WERI-Rb-1 (cell line): ENCODE measurements around the gene ACTG2.

Experiments
- DNase-seq: peaks from one replicate; pipeline ENCODE4 v3.0.0-alpha.2; 2020
- H3K27ac ChIP-seq: fragments of 250-450 bp; sonication (Bioruptor Pico); 2 replicates; pipeline ENCODE4 v1.5.1; 2020; ENCODE audit warnings: mild to moderate bottlenecking, moderate library complexity
- H3K27me3 ChIP-seq: fragments of 250-450 bp; sonication (Bioruptor Pico); 2 replicates; pipeline ENCODE4 v1.5.1; 2021; ENCODE audit warnings: mild to moderate bottlenecking, low read depth, moderate library complexity; ENCODE audit not compliant: insufficient read depth, severe bottlenecking
- H3K36me3 ChIP-seq: fragments of 250-450 bp; sonication (Bioruptor Pico); 2 replicates; pipeline ENCODE4 v1.5.1; 2020; ENCODE audit warnings: mild to moderate bottlenecking, moderate library complexity
- H3K4me3 ChIP-seq: 2 replicates; pipeline ENCODE4 v1.5.1; 2011; ENCODE audit warnings: low read depth, mild to moderate bottlenecking, control low read depth, low read length
- H3K9me3 ChIP-seq: fragments of 250-450 bp; sonication (Bioruptor Pico); 2 replicates; pipeline ENCODE4 v1.5.1; 2021; ENCODE audit warnings: mild to moderate bottlenecking, moderate library complexity; ENCODE audit not compliant: severe bottlenecking
- TF ChIP-seq, protein P1 (sequence below): IDR thresholded peaks from 2 replicates; pipeline ENCODE4 v1.5.1; 2011; ENCODE audit warnings: low read depth, mild to moderate bottlenecking, control low read depth, inconsistent platforms, low read length

ACTG2 gene

DNA sequence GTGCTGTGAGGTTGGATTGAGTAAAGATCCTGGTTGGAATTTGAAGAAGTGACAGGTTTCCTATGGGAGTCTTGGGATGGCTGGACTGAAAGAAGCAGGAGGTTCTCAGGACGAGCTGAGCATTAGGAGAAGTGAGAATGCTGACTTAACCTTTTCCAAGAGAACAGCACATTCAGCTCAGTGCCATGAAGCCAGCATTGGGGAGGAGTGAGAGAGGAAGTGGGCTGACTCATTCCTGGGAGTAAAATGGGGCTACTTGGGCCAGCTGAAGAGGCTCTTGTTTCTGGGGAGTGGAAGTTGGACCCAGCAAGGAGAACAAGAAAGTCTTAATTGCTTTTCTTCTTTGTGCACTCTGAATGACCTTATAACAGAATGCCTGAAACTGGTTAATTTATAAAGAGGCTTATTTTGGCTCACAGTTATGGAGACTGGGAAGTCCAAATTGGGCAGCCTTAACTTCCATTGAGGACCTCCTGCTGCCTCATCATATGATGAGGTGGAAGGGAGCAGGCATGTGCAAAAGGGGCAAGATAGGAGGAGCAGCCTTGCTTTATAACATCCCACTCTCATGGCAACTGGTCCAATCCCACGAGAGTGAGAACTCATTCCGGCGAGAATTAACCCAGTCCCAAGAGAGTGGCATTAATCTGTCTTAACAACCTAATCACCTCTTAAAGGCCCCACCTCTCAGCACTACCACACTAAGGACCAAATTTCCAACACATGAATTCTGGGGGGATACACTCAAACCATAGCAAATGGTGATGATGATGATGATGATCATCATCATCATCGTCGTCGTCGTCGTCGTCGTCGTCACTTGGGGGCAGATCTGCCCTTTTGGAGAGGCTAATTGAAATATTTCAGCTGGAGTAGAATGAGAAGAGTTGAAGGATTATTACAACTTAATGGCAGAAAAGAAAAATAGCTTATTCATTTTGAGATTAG lies 60.0 kb downstream of the ACTG2 start:
- H3K27ac ChIP-seq: no peak overlapping the region
- H3K36me3 ChIP-seq: peaks cover 96% of the 10 kb centered on the region
- no peaks in the 10 kb centered on the region for H3K27me3 ChIP-seq
- no peak for DNase-seq
- no peaks in the 10 kb centered on the region for H3K9me3 ChIP-seq
- no peak overlapping the region for H3K4me3 ChIP-seq
- TF ChIP-seq, protein P1, sequence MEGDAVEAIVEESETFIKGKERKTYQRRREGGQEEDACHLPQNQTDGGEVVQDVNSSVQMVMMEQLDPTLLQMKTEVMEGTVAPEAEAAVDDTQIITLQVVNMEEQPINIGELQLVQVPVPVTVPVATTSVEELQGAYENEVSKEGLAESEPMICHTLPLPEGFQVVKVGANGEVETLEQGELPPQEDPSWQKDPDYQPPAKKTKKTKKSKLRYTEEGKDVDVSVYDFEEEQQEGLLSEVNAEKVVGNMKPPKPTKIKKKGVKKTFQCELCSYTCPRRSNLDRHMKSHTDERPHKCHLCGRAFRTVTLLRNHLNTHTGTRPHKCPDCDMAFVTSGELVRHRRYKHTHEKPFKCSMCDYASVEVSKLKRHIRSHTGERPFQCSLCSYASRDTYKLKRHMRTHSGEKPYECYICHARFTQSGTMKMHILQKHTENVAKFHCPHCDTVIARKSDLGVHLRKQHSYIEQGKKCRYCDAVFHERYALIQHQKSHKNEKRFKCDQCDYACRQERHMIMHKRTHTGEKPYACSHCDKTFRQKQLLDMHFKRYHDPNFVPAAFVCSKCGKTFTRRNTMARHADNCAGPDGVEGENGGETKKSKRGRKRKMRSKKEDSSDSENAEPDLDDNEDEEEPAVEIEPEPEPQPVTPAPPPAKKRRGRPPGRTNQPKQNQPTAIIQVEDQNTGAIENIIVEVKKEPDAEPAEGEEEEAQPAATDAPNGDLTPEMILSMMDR: no peak

DNA sequence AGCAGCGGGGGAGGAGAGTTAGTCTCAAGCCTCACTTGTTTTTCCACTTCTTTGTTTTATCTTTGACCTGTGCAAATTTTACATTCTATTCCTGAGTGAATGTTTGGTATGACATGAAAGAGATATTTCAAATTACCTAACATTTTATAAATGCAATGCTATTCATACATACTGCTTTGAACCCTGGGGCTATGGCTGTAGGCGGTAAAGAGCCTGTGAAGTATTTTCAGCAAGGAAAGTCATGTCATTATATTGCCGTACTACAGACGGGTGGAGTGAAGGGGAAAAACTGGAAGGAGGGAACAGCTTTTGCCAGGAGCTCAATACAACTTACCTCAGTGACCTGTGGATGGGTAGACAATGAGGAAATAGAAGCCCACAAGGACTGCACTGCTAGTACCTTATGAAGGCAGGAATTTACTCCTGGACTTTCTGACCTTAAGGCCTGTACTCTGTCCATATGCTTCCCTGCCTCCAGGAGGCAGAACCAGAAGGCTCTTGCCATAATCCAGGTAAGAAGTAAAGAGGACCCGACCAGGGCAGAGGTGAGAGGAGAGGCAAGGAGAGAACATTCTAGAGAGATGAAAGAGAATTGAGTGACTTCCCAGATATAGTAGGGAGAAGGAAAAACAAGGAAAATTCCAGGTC lies 63.5 kb downstream of the ACTG2 start:
- Histone ChIP-seq H3K9me3 (no peaks in the 10 kb centered on the region), H3K4me3 (no peak overlapping the region), H3K27me3 (no peaks in the 10 kb centered on the region), H3K27ac (no peak overlapping the region), H3K36me3 (peaks cover 83% of the 10 kb centered on the region)
- TF ChIP-seq, protein P1: peak; percentile 22; the same call in 1 of the 2 replicates
- DNase-seq: no peak

DNA sequence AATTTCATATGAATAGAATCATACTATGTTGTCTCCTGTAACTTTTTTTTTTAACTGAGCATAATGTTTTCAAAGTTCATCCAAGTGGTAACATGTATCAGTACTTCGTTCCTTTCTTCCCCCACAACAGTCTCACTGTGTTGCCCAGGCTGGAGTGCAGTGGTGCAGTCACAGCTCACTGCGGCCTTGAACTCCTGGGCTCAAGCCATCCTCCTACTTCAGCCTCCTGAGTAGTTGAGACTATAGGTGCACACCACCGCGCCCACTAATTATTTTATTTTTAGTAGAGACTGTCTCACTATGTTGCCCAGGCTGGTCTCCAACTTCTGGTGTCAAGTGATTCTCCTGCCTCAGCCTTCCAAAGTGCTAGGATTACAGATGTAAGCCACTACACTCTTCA lies 68.5 kb downstream of the ACTG2 start:
- TF ChIP-seq, protein P1: no peak
- Histone ChIP-seq H3K36me3 (peaks cover 36% of the 10 kb centered on the region), H3K27me3 (no peaks in the 10 kb centered on the region)

DNA sequence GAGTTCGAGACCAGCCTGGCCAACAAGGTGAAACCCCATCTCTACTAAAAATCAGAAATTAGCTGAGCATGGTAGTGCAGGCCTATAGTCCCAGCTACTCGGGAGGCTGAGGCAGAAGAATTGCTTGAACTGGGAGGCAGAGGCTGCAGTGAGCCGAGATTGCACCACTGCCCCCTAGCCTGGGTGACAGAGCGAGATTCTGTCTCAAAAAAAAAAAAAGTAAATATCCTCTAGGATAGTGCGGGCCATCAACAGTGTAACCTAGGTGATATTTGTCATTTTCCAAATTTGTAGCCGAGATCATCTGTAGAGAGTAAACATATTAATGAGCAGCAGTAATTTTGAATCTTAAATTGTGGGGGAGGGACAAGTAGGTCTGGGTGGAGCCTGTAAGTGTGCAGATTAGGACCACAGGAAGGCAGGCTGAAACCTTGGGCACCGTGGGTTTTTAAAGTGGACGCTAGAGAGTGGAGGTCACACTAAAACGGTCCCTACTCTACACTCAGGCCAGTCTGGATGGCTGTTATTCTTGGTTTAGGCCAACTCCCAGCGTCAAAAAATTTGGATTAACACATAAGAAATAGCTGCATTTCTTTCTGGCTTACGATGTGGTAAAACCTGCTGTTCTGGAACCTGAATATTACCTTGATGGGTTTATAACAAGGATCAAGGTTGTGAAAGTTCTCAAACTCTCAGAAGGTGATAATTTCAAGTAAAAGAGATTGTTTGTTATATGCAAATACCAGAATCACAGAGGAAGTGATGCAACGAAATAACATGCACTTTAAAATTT lies 69.2 kb downstream of the ACTG2 start:
- H3K9me3 ChIP-seq: no peaks in the 10 kb centered on the region
- H3K27ac ChIP-seq: no peak overlapping the region
- TF ChIP-seq, protein P1: no peak
- no peak for DNase-seq
- no peaks in the 10 kb centered on the region for H3K27me3 ChIP-seq
- peaks cover 28% of the 10 kb centered on the region for H3K36me3 ChIP-seq
- H3K4me3 ChIP-seq: no peak overlapping the region

More for the DNA sequence above, 68.5 kb downstream of the ACTG2 start:
- Histone ChIP-seq H3K9me3 (no peaks in the 10 kb centered on the region), H3K27ac (no peak overlapping the region), H3K4me3 (no peak overlapping the region)
- DNase-seq: no peak

DNA sequence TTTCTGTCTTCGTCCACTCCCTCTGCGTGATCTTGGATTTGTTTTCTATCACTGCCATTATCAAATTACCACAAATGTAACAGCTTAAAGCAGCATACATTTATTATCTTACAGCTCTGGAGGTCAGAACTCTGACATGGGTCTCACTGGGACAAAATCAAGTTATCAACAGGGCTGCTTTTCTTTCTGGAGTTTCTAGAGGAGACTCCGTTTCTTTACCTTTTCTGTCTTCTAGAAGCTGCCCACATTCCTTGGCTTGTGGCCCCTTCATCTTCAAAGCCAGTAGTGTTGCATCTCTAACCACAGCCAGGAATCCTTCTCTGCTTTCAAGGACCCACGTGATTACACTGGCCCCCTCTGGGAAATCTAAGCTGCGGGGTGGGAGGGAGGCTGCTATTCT lies 70.0 kb downstream of the ACTG2 start:
- no peak for DNase-seq
- no peak overlapping the region for H3K4me3 ChIP-seq
- TF ChIP-seq, protein P1: no peak
- H3K27me3 ChIP-seq: no peaks in the 10 kb centered on the region
- H3K9me3 ChIP-seq: no peaks in the 10 kb centered on the region
- H3K36me3 ChIP-seq: peaks cover 22% of the 10 kb centered on the region
- no peak overlapping the region for H3K27ac ChIP-seq
